ENCODE measurements around the gene RPUSD3.
A peak's percentile ranks its signal among the peaks of the same experiment; 100 is the strongest.
"Not testable (repeated sequence)": the region's sequence is repeated elsewhere in the genome, so short reads cannot be mapped to it uniquely, and the experiment has no call there.

Gene RPUSD3, protein sequence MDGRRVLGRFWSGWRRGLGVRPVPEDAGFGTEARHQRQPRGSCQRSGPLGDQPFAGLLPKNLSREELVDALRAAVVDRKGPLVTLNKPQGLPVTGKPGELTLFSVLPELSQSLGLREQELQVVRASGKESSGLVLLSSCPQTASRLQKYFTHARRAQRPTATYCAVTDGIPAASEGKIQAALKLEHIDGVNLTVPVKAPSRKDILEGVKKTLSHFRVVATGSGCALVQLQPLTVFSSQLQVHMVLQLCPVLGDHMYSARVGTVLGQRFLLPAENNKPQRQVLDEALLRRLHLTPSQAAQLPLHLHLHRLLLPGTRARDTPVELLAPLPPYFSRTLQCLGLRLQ

GRCh38 chr3:9843715-9844438, at the start of gene RPUSD3:
RPUSD3 (minus strand) TSS chr3:9844008; CDS start chr3:9843990, 18 bp downstream.
- ATAC-seq (peak; percentile 99), DNase-seq (peak; percentile 99)

DNA sequence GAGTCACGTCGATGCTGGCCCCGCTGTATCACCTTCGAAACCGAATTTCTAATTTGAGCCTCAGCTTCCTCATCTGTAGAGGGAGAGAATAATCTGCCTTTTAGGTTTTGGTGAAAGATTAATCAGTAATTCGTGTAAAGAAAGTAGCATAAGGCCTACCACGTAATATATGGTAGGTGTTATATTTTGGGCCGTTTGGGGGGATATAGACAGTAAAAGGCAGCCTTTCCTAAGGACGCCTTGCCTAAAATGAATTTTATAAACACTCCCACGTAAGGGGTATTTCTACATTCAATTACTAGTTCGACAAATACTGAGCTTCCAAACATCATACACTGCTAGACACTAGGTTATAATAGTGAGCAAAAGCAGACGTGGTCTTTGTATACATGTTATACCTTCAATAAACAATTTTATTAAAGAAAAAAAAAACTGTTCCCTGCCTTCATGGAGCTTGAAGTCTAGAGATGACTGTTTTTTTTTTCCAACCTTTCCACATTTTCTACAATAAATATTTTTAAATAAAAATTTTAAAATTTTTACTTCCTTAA, 47.3 kb upstream of the RPUSD3 start:
- DNase-seq (no peak), ATAC-seq (no peak)

DNA sequence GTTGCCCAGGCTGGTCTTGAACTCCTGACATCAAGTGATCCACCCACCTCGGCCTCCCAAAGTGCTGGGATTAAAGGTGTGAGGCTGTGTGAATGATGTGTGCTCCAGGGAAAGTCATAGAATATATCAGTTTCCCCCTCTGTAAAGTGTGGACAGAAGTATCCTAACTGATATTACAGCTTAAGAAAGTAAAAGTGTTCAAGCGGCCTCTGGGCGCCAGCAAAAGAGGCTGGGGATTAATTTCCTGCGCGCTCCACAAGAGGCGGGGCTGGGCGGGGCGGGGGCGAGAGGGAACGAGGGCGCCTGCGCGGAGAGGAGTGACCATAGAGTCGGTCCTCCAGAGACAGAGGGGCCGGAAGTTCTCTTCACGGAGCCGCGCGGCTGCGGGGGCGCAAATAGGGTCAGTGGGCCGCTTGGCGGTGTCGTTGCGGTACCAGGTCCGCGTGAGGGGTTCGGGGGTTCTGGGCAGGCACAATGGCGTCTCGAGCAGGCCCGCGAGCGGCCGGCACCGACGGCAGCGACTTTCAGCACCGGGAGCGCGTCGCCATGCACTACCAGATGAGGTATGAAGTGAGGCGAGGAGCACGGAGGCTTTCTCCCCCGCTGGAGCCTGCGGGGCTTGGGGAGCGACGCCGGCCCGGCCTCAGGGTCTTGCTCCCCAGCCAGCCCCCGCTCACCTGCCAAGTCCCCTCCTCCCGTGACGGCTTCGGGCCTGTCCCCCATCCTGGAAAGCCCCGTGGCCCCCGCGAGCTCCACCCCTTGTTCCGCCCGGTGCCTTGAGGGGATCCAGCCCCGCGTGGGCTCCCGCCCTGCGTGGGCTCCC, 46.7 kb upstream of the RPUSD3 start, which contains the start of gene JAGN1:
Gene JAGN1 (plus strand): TSS at position 362 of the 823 bp plus-strand sequence. CDS start 113 bp downstream, at position 475.
- peak; percentile 93 for DNase-seq

DNA sequence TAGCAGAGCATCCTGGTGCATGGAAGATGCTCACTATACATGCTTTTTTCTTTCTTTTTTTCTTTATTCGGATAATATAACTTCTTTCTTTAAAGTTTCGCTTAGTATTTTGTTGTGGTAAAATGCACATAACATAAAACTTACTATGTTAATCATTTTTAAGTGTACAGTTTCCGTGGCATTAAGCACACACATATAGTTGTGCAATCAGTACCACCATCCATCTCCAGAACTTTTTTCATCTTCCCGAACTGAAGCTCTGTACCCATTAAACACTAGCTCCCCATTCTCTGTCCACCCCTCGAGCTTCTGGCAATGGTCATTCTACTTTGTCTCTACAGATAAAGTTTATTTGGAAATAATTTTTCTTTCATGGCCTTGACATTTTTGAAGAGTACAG, 45.6 kb upstream of the RPUSD3 start:
- ATAC-seq (no peak), DNase-seq (no peak)

More for the DNA sequence above, 46.7 kb upstream of the RPUSD3 start, which contains the start of gene JAGN1:
- peak; percentile 82 for ATAC-seq

DNA sequence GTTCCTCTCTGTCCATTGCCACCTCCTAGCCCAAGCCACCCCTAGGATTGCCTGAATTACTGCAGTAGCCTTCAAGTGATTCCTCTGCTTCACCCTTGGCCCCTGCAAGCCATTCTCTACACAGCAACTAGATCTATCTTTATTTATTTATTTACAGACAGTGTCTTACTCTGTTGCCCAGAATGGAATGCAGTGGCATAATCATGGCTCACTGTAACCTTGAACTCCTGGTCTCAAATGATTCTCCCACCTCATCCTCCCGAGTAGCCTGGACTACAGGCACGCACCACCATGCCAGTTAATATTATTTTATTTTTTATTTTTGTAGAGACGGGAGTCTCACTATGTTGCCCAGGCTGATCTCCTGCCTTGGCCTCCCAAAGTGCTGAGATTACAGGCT, 44.7 kb upstream of the RPUSD3 start:
- no peak for ATAC-seq
- DNase-seq: no peak

- no peak for ATAC-seq
- DNase-seq: no peak
Measured at GRCh38 chr3:9887480-9887879, 43.7 kb upstream of the RPUSD3 start.

DNA sequence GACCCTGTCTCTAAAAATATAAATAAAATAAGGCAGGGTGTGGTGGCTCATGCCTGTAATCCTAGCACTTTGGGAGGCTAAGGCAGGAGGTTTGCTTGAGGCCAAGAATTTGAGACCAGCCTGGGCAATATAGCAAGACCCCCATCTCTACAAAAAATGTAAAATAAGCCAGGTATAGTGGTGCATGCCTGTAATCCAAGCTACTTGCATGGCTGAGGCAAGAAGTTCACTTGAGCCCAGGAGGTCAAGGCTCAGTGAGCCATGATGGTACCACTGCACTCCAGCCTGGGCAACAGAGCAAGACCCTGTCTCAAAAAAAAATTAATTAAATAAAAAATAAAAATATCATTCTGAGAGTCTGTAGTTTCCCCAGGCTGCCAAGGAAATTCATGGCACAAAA, 42.5 kb upstream of the RPUSD3 start:
- DNase-seq (no peak), ATAC-seq (no peak)

- no peak for ATAC-seq
- DNase-seq: no peak
Measured at GRCh38 chr3:9884555-9885165, 40.9 kb upstream of the RPUSD3 start.

DNA sequence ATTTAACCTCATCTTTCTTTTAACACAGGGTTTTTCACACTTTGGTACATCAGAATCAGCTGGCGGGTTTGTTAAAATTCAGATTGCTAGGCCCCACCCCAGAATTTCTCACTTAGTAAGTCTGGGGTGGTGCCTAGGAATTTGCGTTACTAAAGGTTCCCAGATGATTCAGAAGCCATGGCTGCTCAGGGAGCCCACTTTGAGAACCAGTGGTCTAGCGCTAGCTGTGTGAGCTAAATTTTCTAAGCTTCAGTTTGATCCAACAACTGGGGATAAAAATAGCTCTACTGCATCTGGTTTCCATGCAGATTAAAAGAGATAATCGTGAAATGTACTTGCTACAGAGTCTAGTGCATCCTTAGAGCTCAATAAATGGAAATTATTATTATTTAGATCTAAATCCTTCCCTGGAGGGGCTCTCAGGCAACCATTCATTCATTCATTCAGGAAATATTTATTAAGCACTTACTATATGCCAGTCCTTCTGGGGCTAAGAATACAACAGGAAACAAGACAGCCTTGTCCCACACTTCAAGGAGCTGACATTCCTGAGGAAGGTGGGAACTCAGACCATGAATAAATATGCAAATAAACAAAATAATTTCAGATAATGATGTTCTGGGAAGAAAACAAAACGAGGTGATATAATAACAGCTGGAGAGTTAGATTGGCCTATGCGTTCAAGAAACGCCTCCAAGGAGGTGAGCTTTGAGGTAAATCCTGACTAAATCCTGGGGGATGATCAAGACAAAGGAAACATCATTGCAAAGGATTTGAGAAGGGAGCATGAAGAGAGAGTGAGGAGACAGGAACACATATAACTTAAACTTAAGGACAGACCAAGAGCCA, 40.1 kb upstream of the RPUSD3 start:
- DNase-seq (no peak), ATAC-seq (no peak)

GRCh38 chr3:9881441-9881840, 37.6 kb upstream of the RPUSD3 start:
- DNase-seq (no peak), ATAC-seq (no peak)

GRCh38 chr3:9879830-9880549, 36.2 kb upstream of the RPUSD3 start, which contains the start of gene CIDEC:
CIDEC (minus strand) TSS chr3:9880253; CDS start chr3:9878486, 1,767 bp downstream.
- DNase-seq: no peak
- ATAC-seq: no peak

GRCh38 chr3:9878700-9879099, 34.9 kb upstream of the RPUSD3 start:
- no peak for DNase-seq

GRCh38 chr3:9876991-9877390, 33.2 kb upstream of the RPUSD3 start:
- ATAC-seq: peak; percentile 43
- no peak for DNase-seq

More at GRCh38 chr3:9878700-9879099, 34.9 kb upstream of the RPUSD3 start:
- ATAC-seq: no peak

GRCh38 chr3:9876255-9876654, 32.4 kb upstream of the RPUSD3 start:
- DNase-seq, ATAC-seq: not testable (repeated sequence)

- ATAC-seq (no peak), DNase-seq (no peak)
Measured at GRCh38 chr3:9875448-9875847, 31.6 kb upstream of the RPUSD3 start.

DNA sequence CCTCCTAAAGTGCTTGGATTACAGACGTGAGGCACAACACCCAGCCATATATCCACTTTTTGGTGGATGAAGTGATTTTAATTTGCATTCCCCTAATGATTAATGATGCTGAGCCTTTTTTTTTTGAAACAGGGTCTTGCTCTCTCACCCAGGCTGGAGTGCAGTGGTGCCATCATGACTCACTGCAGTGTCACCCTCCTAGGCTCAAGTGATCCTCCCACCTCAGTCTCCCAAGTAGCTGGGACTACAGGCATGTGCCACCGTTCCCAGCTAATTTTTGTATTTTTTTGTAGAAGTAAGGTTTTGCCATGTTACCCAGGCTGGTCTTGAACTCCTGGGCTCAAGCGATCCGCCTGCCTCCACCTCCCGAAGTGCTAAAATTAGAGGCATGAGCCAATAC, 28.3 kb upstream of the RPUSD3 start:
- ATAC-seq, DNase-seq: not testable (repeated sequence)

DNA sequence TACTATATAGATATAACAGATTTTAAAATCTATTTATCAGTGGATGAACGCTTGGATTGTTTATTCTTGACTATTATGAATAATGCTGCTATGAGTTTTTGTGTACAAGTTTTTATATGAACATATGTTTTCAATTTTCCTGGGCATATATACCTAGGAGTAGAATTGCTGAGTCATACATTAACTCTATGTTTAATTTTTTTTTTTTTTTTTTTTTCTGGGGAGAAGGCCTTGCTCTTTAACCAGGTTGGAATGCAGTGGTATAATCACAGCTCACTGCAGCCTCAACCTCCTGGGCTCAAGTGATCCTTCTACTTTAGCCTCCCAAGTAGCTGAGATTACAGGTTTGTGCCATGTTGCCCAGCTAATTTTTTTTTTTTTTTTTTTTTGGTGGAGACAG, 27.2 kb upstream of the RPUSD3 start:
- ATAC-seq (no peak), DNase-seq (no peak)

- no peak for DNase-seq
- no peak for ATAC-seq
Measured at GRCh38 chr3:9869955-9870354, 26.1 kb upstream of the RPUSD3 start.

DNA sequence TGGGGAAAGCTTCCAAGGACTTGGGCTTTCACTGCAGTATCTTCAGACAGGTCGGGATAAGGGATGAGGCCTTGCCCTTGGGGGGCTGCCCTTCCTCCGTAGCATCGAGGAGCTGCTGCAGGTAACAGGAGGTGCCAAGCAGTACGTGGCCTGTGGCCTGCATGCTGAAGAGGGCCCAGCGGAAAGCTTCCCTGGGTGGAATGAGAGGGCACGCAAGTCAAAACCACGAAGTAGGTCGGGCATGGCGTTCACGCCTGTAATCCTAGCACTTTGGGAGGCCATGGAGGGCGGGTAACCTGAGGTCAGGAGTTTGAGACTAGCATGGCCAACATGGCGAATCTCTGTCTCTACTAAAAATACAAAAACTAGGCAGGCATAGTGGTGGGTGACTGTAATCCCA, 23.3 kb upstream of the RPUSD3 start:
- DNase-seq (no peak), ATAC-seq (no peak)

GRCh38 chr3:9866639-9867038, 22.8 kb upstream of the RPUSD3 start:
- DNase-seq (no peak), ATAC-seq (no peak)
